Stimulated activated naive CD8-positive, alpha-beta T cell treated with anti-CD3 and anti-CD28 coated beads, Interleukin-15, amount 100 ng/mL, for 72 hours (primary cell): ENCODE measurements around the gene SAAL1.
"Not testable (repeated sequence)": the region's sequence is repeated elsewhere in the genome, so short reads cannot be mapped to it uniquely, and the experiment has no call there.

Experiments
- ATAC-seq: fragments of 150-1000 bp; cut with Tn5 transposase; 2 replicates; pipeline ENCODE4 v1.10.0; 2021; ENCODE audit warnings: mild to moderate bottlenecking, moderate library complexity
- DNase-seq, 2 donors: peaks; one replicate each; pipeline ENCODE4 v3.0.0; 2021 to 2022
- H3K27ac Mint-ChIP-seq, 2 donors: one replicate each; pipeline ENCODE4 v1.8.0; 2022; ENCODE audit warnings: mild to moderate bottlenecking in 2 of 2, mixed read lengths in 2 of 2, moderate library complexity in 2 of 2
- H3K27me3 Mint-ChIP-seq: one replicate; pipeline ENCODE4 v1.8.0; 2022; ENCODE audit warnings: mixed read lengths
- H3K4me1 Mint-ChIP-seq: one replicate; pipeline ENCODE4 v1.8.0; 2022; ENCODE audit warnings: mild to moderate bottlenecking, mixed read lengths
- H3K4me3 Mint-ChIP-seq, 2 donors: one replicate each; pipeline ENCODE4 v1.8.0; 2022; ENCODE audit warnings: mild to moderate bottlenecking in 2 of 2, mixed read lengths in 2 of 2, moderate library complexity in 1 of 2
- H3K9me3 Mint-ChIP-seq, 2 donors: one replicate each; pipeline ENCODE4 v1.8.0; 2022; ENCODE audit warnings: mixed read lengths in 2 of 2

SAAL1 gene, protein sequence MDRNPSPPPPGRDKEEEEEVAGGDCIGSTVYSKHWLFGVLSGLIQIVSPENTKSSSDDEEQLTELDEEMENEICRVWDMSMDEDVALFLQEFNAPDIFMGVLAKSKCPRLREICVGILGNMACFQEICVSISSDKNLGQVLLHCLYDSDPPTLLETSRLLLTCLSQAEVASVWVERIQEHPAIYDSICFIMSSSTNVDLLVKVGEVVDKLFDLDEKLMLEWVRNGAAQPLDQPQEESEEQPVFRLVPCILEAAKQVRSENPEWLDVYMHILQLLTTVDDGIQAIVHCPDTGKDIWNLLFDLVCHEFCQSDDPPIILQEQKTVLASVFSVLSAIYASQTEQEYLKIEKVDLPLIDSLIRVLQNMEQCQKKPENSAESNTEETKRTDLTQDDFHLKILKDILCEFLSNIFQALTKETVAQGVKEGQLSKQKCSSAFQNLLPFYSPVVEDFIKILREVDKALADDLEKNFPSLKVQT

DNA sequence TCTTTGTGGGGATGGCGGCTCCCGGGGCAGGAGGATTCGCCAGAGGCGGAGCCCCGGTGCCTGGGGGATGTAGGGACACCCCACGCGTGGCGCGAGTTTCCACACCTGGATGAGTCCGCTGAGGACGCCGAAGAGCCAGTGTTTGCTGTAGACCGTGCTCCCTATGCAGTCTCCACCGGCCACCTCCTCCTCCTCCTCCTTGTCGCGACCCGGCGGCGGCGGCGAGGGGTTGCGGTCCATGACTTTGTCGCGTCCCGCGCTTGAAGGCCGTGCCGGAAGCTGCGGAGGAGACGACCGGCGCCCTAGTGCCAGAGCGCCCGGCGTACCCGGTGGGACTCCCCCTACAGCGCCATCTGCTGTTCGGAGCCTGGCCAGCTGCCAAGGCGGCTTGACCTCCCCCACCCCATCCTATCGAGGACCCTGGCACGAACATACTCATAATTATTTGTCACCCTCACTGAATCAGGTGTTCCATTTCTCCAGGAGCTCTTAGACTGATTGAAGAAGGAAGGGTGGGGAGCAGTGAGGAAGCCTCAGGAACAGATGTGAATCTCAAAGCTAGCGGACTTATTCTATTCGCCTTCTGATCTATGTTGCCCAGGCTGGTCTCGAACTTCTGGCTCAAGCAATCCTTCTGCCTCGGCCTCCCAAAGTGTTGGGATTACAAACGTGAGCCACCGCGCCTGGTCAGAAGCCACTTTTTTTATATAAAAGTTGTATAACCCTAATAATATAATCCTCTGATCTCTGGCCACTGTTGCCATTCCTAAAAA lies at the start of gene SAAL1:
Gene SAAL1 (minus strand): TSS at position 281 of the 773 bp plus-strand sequence. CDS start 41 bp downstream, at position 240.
- Mint-ChIP-seq H3K27me3 (peaks cover 10% of the 10 kb centered on the region), H3K9me3 (no peaks in the 10 kb centered on the region), H3K4me3 (peak within 1 kb of the TSS; percentile 91 to 97), H3K4me1 (peaks cover 45% of the 10 kb centered on the region), H3K27ac (peak within 1 kb of the TSS; percentile 98)
- ATAC-seq (peak; percentile 99), DNase-seq (peak; percentile 92)

DNA sequence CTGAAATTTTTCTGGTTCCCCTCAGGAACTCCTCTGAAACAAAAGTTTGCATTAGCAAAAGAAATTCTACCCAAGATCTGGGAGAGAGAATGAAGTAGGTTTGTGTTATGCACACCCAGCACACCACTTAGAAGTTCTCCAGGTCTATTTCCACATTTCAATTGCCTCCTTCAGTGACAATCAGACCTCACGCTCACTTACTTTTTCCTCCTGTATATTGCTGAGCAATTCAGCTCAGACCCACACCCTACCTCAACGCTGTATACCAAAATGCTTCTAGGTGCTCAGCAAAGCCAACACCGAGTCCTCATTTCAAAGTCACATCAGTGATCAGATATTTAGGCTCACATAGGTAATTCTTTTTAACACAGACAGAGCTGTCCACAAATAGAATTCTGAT lies 45.7 kb upstream of the SAAL1 start:
- no peak for DNase-seq
- no peak overlapping the region for H3K4me3 Mint-ChIP-seq
- ATAC-seq = no peak
- no peaks in the 10 kb centered on the region for H3K4me1 Mint-ChIP-seq
- H3K9me3 Mint-ChIP-seq = peaks cover 0 to 3% of the 10 kb centered on the region in 2 donors
- no peak overlapping the region for H3K27ac Mint-ChIP-seq
- peaks cover 27% of the 10 kb centered on the region for H3K27me3 Mint-ChIP-seq

GRCh38 chr11:18145837-18146236 lies 40.0 kb upstream of the SAAL1 start:
- H3K9me3 Mint-ChIP-seq = no peaks in the 10 kb centered on the region
- DNase-seq (no peak), ATAC-seq (no peak)
- H3K4me1 Mint-ChIP-seq = peaks cover 8% of the 10 kb centered on the region
- H3K4me3 Mint-ChIP-seq = no peak overlapping the region
- peaks cover 24% of the 10 kb centered on the region for H3K27me3 Mint-ChIP-seq
- no peak overlapping the region for H3K27ac Mint-ChIP-seq

DNA sequence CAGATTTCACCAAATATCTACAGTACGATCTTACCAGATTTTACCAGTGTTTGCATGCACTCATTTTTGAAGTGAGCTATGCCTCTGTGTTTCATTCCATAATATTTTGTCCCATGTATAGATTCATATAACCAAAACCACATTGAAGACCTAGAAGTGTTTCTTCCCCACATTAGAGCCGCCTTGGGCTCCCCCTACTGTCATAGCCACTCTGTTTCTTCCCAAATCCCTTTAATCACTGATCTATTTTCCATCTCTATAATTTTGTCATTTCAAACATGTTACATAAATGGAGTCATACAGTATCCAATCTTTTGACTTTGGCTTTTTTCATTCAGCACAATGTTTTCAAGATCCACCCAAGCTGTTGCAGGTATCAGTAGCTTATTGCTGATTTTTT lies 39.1 kb upstream of the SAAL1 start:
- Mint-ChIP-seq H3K4me1 (peaks cover 8% of the 10 kb centered on the region), H3K27me3 (peaks cover 24% of the 10 kb centered on the region), H3K27ac (no peak overlapping the region), H3K4me3 (no peak overlapping the region), H3K9me3 (no peaks in the 10 kb centered on the region)
- ATAC-seq (no peak), DNase-seq (no peak)

DNA sequence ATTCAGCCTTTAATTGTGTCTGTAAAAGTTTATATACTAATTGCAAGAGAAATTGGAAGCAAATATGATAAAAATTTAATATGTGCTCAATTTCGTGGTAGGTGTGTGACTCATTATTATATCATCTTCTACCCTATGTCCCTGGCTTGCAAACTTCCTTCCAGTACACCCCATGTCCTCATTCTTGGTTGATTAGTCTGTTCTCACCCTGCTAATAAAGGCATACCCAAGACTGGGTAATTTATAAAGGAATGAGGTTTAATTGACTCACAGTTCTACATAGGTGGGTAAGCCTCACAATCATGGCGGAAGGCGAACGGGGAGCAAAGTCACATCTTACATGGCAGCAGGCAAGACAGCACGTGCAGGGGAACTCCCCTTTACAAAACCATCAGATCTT lies 38.4 kb upstream of the SAAL1 start:
- Mint-ChIP-seq H3K4me3 (no peak overlapping the region), H3K27me3 (peaks cover 24% of the 10 kb centered on the region), H3K9me3 (no peaks in the 10 kb centered on the region), H3K27ac (no peak overlapping the region), H3K4me1 (peaks cover 8% of the 10 kb centered on the region)
- ATAC-seq (no peak), DNase-seq (no peak)

DNA sequence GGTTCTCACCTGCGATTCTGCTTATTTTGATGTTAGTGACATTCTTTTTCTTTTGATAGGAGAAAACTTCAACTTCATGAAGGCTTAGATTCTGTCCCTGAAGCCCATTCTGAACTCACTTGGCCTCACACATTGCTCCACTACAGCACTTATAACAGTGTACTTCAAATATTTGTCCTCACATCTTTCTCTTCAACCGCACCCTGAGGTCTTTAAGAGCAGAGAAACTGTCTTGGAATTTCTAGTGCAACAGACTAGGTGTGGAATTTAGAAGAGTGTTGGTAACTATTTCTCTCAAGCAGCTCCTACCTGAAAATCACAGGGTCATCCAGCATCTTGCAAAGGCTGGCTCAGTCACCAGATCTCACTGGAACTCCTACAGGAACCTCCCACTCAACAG lies 34.3 kb upstream of the SAAL1 start:
- Mint-ChIP-seq H3K4me3 (no peak overlapping the region), H3K4me1 (no peaks in the 10 kb centered on the region), H3K9me3 (no peaks in the 10 kb centered on the region), H3K27me3 (peaks cover 36% of the 10 kb centered on the region), H3K27ac (no peak overlapping the region)
- DNase-seq (no peak), ATAC-seq (no peak)

GRCh38 chr11:18137186-18137800 lies 31.4 kb upstream of the SAAL1 start:
- DNase-seq (no peak), ATAC-seq (no peak)
- Mint-ChIP-seq H3K27me3 (peaks cover 45% of the 10 kb centered on the region), H3K4me3 (peak overlapping the region in 1 of 2 donors; percentile 7), H3K27ac (no peak overlapping the region), H3K9me3 (no peaks in the 10 kb centered on the region), H3K4me1 (no peaks in the 10 kb centered on the region)

DNA sequence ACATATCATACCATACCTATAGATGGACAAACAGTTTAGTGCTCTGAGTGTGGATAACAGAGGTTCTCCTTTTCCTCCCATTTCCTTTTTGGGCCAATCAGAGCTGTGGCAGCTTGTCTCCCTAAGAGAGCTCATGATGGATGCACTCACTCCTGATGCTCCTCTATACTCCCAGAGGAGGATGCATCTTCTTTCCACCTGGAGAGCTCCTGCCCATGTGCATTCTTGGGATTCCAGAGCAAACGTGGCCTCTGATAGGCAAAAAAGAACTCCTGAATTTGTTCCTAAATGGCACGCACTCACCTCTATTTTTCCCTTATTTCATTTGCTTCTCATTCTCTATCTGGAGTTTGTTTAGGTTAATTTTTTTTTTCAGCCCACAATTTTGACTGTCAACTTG lies 29.4 kb upstream of the SAAL1 start:
- no peaks in the 10 kb centered on the region for H3K4me1 Mint-ChIP-seq
- peaks cover 53% of the 10 kb centered on the region for H3K27me3 Mint-ChIP-seq
- ATAC-seq = no peak
- no peaks in the 10 kb centered on the region for H3K9me3 Mint-ChIP-seq
- H3K27ac Mint-ChIP-seq = no peak overlapping the region
- no peak overlapping the region for H3K4me3 Mint-ChIP-seq
- DNase-seq = no peak

DNA sequence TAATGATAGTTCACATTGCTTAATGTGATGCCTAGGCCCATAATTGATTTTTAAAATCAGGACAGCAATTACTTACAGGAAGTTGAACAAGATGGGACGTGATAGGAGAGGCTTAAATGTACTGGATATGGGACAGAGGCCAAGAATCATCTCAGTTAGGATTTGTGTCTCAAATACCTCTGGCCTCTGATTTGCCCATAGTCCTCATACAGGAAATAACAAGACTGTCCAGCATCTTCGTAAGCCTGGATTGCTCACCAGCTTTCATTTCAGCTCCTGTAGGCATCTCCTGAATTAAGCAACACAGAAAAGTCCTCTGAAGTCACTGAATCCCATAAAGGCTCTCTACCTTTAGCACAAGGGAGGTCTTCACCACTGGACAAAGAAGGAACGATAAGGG lies 26.5 kb upstream of the SAAL1 start, which contains the start of gene MRGPRX3:
Gene MRGPRX3 (plus strand): TSS at position 231 of the 400 bp plus-strand sequence. CDS start 4,632 bp downstream, outside the sequence.
- Mint-ChIP-seq H3K27ac (no peak within 1 kb of the TSS), H3K4me1 (no peaks in the 10 kb centered on the region), H3K9me3 (no peaks in the 10 kb centered on the region), H3K4me3 (no peak within 1 kb of the TSS), H3K27me3 (peaks cover 74% of the 10 kb centered on the region)
- DNase-seq (no peak), ATAC-seq (no peak)

DNA sequence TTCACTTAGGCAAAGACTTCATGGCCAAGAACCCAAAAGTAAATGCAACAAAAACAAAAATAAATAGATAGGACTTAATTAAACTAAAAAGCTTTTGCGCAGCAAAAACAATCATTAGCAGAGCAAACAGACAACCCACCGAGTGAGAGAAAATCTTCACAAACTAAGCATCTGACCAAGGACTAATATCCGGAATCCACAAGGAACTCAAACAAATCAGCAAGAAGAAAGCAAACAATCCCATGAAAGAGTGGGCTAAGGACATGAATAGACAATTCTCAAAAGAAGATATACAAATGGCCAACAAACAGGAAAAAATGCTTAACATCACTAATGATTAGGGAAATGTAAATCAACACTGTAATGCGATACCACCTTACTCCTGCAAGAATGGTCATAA lies 25.2 kb upstream of the SAAL1 start:
- not testable (repeated sequence) for DNase-seq, H3K27ac Mint-ChIP-seq, H3K4me1 Mint-ChIP-seq, H3K4me3 Mint-ChIP-seq, ATAC-seq, H3K9me3 Mint-ChIP-seq
- H3K27me3 Mint-ChIP-seq = peaks cover 71% of the 10 kb centered on the region

- not testable (repeated sequence) for H3K27ac Mint-ChIP-seq, H3K4me3 Mint-ChIP-seq, H3K4me1 Mint-ChIP-seq
Measured at GRCh38 chr11:18121331-18121828, 15.5 kb upstream of the SAAL1 start.

DNA sequence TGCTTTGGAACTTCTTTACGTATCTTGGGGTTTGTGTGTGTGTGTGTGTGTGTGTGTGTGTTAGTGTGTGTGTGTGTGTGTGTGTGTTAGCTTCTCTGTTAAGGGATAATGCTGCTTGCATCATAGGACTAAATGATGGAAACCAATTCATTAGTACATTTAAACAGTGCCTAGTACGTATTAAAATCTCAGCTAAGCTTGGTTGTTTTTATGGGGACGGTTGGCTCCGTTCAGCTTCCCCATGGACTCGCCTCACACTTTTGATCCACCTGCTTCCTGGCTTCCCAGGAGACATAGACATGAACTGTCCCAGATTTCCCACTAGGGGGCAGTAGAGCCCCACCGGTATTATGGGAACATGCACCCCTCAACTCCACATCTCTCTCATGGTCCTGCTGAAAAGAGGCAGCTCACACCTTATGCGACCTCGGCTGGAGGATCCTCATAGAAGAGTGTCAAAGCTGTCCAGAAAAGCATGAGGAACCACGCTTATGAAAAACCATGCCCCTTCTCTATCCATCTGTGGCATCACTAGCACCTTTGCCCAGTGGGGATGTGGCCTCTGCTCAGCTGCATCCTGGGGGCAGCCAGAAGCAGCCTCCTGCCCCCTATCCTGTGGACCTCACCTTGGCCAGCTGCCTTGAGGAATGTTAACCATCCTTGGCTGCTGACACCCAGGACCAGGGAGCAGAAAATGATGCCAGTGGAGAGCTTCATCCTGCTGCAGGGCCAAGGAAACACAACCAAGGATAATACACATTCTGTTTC lies 9.7 kb upstream of the SAAL1 start:
- Mint-ChIP-seq H3K4me3 (no peak overlapping the region), H3K27me3 (peaks cover 41% of the 10 kb centered on the region), H3K4me1 (no peaks in the 10 kb centered on the region), H3K9me3 (no peaks in the 10 kb centered on the region), H3K27ac (no peak overlapping the region)
- peak; percentile 90 for ATAC-seq
- peak; percentile 64 to 66 for DNase-seq

More at GRCh38 chr11:18121331-18121828, 15.5 kb upstream of the SAAL1 start:
- not testable (repeated sequence) for H3K9me3 Mint-ChIP-seq, DNase-seq, ATAC-seq
- H3K27me3 Mint-ChIP-seq = peaks cover 17% of the 10 kb centered on the region

DNA sequence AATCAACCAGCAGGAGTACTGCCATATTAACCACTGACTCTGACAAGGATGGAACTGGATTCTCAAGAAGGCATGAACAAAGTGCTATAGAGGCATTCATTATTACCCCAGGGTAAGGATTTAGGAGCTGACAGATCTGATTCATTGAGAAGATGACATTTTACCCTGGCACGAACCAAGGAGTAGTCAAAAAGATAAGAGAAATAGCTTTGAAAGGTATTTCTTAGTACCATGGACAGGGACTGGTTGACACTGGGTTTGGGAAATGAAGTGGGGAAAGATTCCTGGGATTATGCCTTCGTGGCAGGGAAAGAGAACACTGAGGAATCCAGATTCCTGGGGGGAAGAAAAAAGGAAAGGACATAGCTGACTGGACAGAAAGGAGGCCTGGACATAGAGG lies 5.1 kb upstream of the SAAL1 start:
- no peak overlapping the region for H3K4me3 Mint-ChIP-seq
- no peak overlapping the region for H3K27ac Mint-ChIP-seq
- peaks cover 8% of the 10 kb centered on the region for H3K4me1 Mint-ChIP-seq
- DNase-seq = no peak
- no peak for ATAC-seq
- peaks cover 47% of the 10 kb centered on the region for H3K27me3 Mint-ChIP-seq
- H3K9me3 Mint-ChIP-seq = no peaks in the 10 kb centered on the region

DNA sequence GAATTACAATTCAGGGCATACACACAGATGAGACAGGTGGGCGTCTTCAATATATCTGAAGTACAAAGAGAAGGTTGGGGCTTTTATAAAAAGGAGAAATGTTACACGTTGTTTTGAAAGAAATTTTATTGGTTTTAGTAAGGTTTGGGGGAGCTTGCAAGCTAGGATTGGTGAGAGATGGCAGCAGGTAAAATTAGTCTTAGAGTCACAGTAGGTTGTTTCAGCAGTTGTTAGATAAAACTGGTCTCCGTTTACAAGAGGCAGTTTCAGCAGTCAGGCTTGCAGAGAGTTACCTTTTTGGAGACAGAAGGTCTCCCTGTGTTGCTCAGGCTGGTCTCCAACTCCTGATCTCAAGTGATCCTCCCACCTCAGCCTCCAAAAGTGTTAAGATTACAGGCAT lies 2.4 kb upstream of the SAAL1 start:
- Mint-ChIP-seq H3K4me3 (peak overlapping the region in 1 of 2 donors; percentile 1), H3K27ac (no peak overlapping the region), H3K9me3 (no peaks in the 10 kb centered on the region), H3K4me1 (peaks cover 25% of the 10 kb centered on the region), H3K27me3 (peaks cover 29% of the 10 kb centered on the region)
- no peak for DNase-seq
- no peak for ATAC-seq

DNA sequence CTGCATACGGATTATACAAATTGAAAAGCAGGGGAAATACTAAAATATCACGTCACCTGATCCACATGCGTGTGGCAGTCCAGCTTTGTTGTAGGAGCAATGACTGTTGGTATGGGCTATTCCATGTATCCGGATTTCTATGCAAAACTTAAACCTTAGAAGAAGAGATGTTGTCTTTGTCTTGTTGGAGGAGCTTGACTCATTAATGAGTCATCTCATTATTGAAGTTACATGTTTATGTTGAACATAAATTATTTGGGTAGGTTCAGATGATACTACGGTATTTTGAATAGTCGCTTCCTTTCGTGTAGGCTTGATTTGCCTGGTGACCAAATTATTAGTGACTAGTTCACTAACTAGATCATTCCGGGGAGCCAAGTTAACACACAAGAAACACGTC lies 806 bp upstream of the SAAL1 start:
- ATAC-seq (no peak), DNase-seq (no peak)
- Mint-ChIP-seq H3K4me1 (peaks cover 38% of the 10 kb centered on the region), H3K4me3 (peak overlapping the region; percentile 7 to 97), H3K27ac (no peak overlapping the region), H3K9me3 (no peaks in the 10 kb centered on the region), H3K27me3 (peaks cover 17% of the 10 kb centered on the region)
